ENCODE measurements around the gene PDSS2.
A peak's percentile ranks its signal among the peaks of the same experiment; 100 is the strongest.
"Not testable (repeated sequence)": the region's sequence is repeated elsewhere in the genome, so short reads cannot be mapped to it uniquely, and the experiment has no call there.

The PDSS2 gene

GRCh38 chr6:107118540-107118939, 340.8 kb downstream of the PDSS2 start:
- ATAC-seq, DNase-seq: not testable (repeated sequence)

GRCh38 chr6:107116931-107117330, 342.4 kb downstream of the PDSS2 start:
- ATAC-seq (no peak), DNase-seq (no peak)

GRCh38 chr6:107116328-107116892, 343.0 kb downstream of the PDSS2 start:
- DNase-seq (peak; percentile 23), ATAC-seq (no peak)

GRCh38 chr6:107115695-107116327, 343.6 kb downstream of the PDSS2 start:
- ATAC-seq, result no peak
- DNase-seq, result peak; percentile 45

GRCh38 chr6:107114926-107115694, 344.3 kb downstream of the PDSS2 start, which contains the start of gene BEND3:
Gene BEND3, minus strand, starts transcription at chr6:107115515. Its CDS starts 16,230 bp downstream, at chr6:107099285.
- ATAC-seq, result peak; percentile 24
- DNase-seq, result peak; percentile 46

- DNase-seq (peak; percentile 85), ATAC-seq (peak; percentile 81)
Observed at GRCh38 chr6:107114213-107114925, 345.0 kb downstream of the PDSS2 start.

GRCh38 chr6:107110200-107110599, 349.2 kb downstream of the PDSS2 start:
- ATAC-seq, result no peak
- no peak for DNase-seq

- ATAC-seq, result no peak
- no peak for DNase-seq
Observed at GRCh38 chr6:107108201-107108890, 351.0 kb downstream of the PDSS2 start.

GRCh38 chr6:107107791-107108190, 351.6 kb downstream of the PDSS2 start:
- DNase-seq (no peak), ATAC-seq (no peak)

GRCh38 chr6:107106165-107106564, 353.2 kb downstream of the PDSS2 start:
- no peak for ATAC-seq
- no peak for DNase-seq

GRCh38 chr6:107105511-107106116, 353.8 kb downstream of the PDSS2 start:
- ATAC-seq, result no peak
- DNase-seq, result no peak

GRCh38 chr6:107103082-107103481, 356.3 kb downstream of the PDSS2 start:
- DNase-seq (no peak), ATAC-seq (no peak)

Measured in stimulated activated naive CD8-positive, alpha-beta T cell treated with anti-CD3 and anti-CD28 coated beads, Interleukin-15, Interleukin-2, amounts not matched to agents 100 U/mL and 50 U/mL, for 24 hours (primary cell).